Stimulated activated CD8-positive, alpha-beta memory T cell treated with anti-CD3 and anti-CD28 coated beads, Interleukin-2, amount 100 ng/mL, for 48 hours (primary cell): ENCODE measurements around the gene IQCK.

ENCODE experiments used
- DNase-seq, 2 donors: peaks; one replicate each; pipeline ENCODE4 v3.0.0-alpha.2; 2020; ENCODE audit warnings: low read depth in 2 of 2

Gene IQCK

DNA sequence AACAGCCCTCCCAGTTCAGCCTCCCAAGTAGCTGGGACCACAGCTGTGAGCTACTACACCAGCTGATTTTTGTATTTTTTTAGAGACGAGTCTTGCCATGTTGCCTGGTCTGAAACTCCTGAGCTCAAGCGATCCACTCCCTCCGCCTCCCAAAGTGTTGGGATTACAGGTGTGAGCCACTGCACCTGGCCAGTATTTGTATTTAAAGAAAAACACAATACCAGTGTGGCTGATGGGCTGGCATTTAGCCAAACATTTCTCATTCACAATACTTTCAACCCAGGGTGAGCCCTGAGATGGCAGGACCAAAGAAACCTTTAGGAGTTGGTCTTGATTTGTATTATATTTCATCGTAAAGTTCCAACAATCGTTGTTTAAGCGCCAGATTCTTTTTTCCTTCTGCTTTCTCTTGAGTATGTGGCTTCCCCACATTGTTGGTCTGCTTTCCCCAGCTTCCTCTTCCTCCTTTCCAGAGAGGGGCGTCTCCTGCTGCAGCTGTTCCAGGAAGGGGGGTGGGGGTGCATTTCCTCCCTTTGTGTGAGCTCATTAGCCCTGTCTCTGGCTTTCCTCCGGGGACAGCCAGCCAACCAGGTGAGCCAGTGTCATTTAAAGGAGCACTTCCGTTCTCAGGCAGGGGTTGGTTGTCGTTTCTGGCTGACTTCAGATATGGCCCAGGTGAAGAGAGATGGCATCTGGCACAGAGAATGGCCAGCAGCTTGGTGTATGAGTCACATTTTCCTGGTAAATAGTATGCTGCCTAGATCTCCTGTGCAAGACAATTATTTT, 86.7 kb downstream of the IQCK start:
- no peak for DNase-seq

- no peak for DNase-seq
These were observed 87.5 kb downstream of the IQCK start for GRCh38 chr16:19805459-19806162.

DNA sequence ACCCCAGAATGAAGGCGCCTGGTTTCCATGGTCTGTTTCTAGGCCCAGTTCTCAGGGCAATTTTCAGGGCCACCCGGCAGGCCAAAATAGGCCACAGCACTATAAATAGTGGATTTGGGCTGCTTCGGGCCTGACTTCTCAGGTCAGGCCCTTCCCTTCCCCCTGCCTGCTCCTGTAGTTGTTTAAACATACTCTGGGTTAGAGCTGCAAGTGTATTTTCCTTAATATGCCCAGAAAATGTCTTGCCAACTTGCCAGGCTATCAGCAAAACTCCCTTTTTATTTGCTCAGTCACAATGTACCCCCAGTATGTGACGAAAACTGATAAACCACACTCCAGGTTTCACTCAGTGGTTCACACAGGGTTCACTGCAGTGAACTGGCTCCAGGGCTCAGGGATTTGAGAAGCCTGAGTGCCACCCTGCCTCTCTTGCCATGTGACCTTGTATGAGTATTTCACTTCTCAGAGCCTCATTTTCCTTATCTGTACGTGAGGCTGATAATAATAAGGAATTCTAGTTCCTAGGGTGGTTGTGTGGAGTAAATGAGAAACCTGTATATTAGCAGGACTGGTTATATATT, 90.1 kb downstream of the IQCK start:
- no peak for DNase-seq

DNA sequence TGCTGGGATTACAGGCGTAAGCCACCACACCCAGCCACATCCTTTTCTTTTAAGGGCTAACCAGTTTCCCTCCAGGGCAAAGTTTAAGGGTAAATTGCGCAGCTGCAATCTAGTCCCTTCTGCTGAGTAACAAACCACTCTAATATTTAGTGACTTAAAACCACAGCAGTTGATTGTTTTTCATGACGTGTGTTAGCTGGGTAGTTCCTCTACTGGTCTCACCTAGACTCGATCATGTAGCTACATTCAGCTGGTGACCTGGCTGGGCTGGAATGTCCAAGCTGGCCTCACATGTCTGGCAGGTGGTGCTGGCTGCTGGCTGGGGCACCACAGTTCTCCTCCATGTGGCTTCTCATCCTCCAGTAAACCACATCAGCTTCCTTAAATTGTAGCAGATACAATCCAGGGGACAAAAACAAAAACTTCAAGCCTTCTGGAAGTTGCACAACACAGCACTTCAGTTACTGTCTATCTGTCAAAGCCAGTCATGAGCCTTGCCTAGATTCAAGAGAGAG, 91.1 kb downstream of the IQCK start:
- no peak for DNase-seq

DNA sequence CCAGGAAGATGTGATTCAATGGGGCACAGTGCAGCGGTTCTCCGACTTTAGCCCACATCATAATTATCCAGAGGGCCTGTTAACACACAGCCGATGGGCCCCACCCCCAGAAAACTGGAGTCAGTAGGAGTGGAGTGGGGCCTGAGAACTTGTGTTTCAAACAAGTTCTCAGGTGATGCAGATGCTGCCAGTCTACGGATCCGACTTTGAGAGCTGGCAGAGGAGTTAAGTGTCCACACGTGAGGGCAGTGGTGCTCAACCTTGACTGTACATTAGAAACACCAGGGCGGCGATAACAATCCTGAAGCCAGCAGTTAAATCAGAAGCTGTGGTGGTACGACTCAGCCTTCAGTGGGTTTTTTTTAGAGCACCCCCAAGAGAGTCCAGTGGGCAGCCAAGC, 91.6 kb downstream of the IQCK start:
- DNase-seq: no peak

- DNase-seq: no peak
These were observed 93.0 kb downstream of the IQCK start for GRCh38 chr16:19810817-19811731.

DNA sequence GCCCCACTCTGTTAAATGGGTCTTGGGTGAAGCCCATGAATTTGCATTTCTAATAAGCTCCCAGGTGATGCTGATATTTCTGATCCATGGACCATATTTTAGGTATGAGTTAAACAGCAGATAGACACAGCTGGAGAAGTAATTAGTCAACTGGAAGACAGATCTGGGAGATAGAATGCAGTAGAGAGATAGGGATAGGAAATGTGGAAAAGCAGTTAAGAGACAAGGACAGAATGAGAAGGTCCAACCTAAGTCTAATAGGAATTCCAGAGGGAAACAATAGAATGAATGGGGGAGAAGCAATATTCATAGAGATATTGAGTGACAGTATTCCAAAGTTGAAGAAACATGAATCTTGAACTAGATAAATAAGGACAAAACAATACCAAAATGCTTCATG, 94.9 kb downstream of the IQCK start:
- DNase-seq: no peak

DNA sequence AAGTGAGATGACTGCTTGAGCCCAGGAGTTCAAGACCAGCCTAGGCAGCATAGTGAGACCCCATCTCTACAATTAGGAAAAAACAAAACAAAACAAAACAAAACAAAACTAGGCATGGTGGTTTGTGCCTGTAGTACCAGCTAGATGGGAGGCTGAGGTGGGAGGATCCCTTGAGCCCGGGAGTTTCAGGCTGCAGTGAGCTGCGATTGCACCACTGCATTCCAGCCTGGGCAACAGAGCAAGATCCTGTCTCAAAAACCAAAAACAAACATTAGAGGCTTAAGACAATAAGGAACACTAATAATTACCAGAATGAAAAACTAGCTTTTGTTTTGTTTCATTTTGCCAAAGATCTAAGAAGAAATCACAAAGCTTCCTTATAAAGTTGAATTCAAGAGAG, 97.3 kb downstream of the IQCK start:
- DNase-seq: no peak

- DNase-seq: no peak
These were observed 99.1 kb downstream of the IQCK start for GRCh38 chr16:19817122-19817521.

DNA sequence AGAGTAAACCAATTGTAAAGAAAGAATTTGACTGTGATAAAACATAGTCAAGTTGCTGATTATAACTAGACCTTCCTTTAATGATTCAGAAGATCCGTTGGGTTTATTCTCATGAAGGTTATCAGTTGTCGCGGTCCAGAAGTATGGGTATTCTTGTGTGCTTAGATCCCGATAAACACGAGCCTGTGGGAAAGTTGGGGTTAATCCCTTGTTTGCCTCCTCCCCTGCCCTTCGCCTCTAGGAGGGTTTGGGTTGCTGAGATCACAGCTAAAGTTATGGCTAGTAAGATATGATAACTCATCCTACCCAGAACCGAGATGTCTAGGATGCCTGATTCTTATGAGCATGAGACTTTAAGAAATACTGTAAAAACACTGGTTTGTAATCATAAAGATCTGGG, 99.8 kb downstream of the IQCK start:
- DNase-seq: no peak

DNA sequence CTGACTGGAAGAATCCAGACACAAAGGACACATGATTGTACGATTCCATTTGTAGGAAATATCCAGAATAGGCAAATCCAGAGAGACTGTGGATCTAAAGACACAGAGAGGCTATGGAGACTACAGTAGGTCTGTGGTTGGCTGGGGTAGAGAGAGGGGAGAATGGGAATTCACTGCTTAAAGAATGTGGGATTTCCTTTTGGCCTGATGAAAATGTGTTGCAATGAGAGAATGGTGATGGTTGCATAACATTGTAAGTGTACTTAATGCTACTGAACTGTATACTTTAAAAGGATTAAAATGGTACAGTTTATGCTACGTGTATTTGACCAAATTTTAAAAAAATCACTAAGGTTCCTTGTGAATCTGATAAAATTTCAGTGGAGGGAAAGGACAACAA, 104.5 kb downstream of the IQCK start:
- no peak for DNase-seq

DNA sequence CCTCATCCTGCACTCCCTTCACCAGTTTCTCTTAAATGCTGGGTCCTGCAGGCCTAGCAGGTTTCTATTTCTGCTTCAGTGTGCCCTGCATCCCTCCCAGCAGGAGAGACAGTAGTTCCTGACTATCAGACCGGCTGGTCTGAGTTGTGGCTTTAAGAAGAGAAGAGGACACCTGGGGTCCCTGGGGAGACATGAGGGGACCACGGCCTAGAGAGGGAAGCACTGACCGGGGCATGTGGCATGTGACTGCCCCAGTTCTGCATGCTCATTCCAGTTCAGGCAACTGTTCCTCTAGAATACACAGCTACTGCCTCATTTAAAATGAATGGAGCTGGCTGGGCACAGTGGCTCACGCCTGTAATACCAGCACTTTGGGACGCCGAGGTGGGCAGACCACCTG, 105.3 kb downstream of the IQCK start:
- no peak for DNase-seq

GRCh38 chr16:19824216-19824615, 106.1 kb downstream of the IQCK start:
- DNase-seq: no peak

DNA sequence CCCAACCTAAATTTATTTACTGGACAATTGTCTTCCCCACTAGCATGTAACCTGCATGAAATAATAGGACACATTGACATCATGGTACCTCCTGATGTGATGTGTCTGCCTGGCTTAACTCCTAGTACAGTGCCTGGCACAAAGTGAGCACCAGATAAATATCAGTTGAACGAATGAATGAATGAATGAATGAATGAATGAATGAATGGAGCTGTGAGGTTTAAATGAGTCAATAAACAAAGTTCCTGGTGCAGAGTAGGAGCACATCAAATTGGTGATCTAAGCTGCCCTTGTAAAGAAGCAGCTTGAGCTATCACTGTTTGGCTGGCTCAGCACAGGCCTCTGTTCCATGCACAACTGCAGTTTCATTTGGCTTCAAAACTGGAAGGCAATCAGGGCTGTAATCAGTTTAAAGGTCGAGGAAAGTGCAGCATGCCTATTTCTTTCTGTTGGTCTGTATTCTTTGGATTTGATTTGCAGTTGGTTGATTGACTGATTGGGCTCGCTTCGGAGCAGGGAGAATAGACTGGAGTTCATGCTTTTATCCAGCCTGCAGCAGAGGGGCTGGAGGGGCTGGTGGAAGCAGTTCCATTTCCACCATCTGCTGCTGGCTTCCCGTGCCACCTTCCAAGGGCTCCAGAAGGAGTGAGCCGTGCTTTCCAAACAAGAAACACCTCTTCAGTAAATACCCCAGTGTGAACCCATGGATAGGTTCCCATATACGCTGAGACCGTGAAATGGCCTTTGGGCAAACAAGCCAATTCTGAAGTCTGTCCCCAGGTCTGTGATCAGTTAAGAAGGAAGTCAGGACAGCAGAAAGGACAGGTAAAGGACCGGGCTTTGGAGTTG, 112.0 kb downstream of the IQCK start:
- DNase-seq: no peak

- DNase-seq: no peak
These were observed 113.0 kb downstream of the IQCK start for GRCh38 chr16:19830902-19831560.

GRCh38 chr16:19831678-19832077, 113.6 kb downstream of the IQCK start:
- no peak for DNase-seq

DNA sequence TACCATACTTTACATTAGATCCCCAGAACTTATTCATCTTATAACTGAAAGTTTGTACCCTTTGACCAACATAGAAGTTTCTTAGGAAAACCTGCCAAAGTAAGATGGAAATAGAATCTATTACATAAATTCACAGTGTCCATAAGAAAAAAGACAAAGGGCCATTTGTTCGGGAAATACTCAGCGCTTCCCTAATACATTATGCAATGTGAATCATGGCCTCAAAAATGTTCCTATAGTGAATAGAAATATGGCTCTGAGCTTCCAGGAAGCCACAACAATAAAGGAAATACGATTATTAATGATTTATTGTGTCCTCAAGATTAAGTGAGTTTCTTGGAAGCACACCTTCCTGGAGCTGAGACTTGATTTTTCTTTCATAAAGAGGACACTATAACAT, 115.1 kb downstream of the IQCK start:
- DNase-seq: no peak

GRCh38 chr16:19833581-19833980, 115.5 kb downstream of the IQCK start:
- DNase-seq: no peak

- DNase-seq: no peak
These were observed 117.1 kb downstream of the IQCK start for GRCh38 chr16:19835196-19835595.

- DNase-seq: no peak
These were observed 117.9 kb downstream of the IQCK start for GRCh38 chr16:19835968-19836421.
